Fibroblast of lung (primary cell): ENCODE measurements around the gene SLC22A12. TPM values are rescaled to one million over a fixed set of nuclear protein-coding genes. Genes with fewer than 3 reads are reported as not detected.

Experiments used
- DNase-seq, 2 donors: peaks; one replicate each; pipeline versions ENCODE4 v3.0.0 to v3.0.0-alpha.2; 2010; ENCODE audit warnings: low read depth in 2 of 2
- H2AFZ ChIP-seq: 2 replicates; pipeline ENCODE4 v1.5.1; 2012; ENCODE audit warnings: low read length, control low read depth, inconsistent platforms
- H3K27ac ChIP-seq: 2 replicates; pipeline ENCODE4 v1.5.1; 2011; ENCODE audit warnings: low read length, control low read depth; ENCODE audit not compliant: insufficient read depth
- H3K27me3 ChIP-seq: 2 replicates; pipeline ENCODE4 v1.5.1; 2011; ENCODE audit warnings: mild to moderate bottlenecking, low read length; ENCODE audit not compliant: control insufficient read depth, insufficient read depth
- H3K36me3 ChIP-seq: 2 replicates; pipeline ENCODE4 v1.5.1; 2011; ENCODE audit warnings: low read length; ENCODE audit not compliant: control insufficient read depth, insufficient read depth
- H3K4me1 ChIP-seq: 2 replicates; pipeline ENCODE4 v1.5.1; 2011; ENCODE audit warnings: low read length; ENCODE audit not compliant: control insufficient read depth, insufficient read depth; ENCODE audit errors: extremely low read depth
- H3K4me2 ChIP-seq: 2 replicates; pipeline ENCODE4 v1.5.1; 2011; ENCODE audit warnings: low read length, control low read depth; ENCODE audit not compliant: insufficient read depth; ENCODE audit errors: extremely low read depth
- H3K4me3 ChIP-seq, 4 experiments: fragments of 200-600 bp in 1 of 4; sonication (generic) in 1 of 4; replicated peaks in 1 of 4; 2 replicates each; pipeline ENCODE4 v1.5.1; 2011 to 2016; ENCODE audit warnings: low read length in 4 of 4, low read depth in 3 of 4, mild to moderate bottlenecking in 3 of 4, control low read depth in 2 of 4, inconsistent platforms in 1 of 4, mixed read lengths in 1 of 4; ENCODE audit not compliant: insufficient read depth in 1 of 4; ENCODE audit errors: control extremely low read depth in 1 of 4
- H3K79me2 ChIP-seq: 2 replicates; pipeline ENCODE4 v1.5.1; 2012; ENCODE audit warnings: mild to moderate bottlenecking, low read length, inconsistent platforms; ENCODE audit not compliant: control insufficient read depth, insufficient read depth
- H3K9ac ChIP-seq: 2 replicates; pipeline ENCODE4 v1.5.1; 2011; ENCODE audit warnings: mild to moderate bottlenecking, low read length, control low read depth; ENCODE audit not compliant: insufficient read depth
- H3K9me3 ChIP-seq: 2 replicates; pipeline ENCODE4 v1.5.1; 2012; ENCODE audit warnings: low read depth, low read length; ENCODE audit not compliant: control insufficient read depth, insufficient read depth
- H4K20me1 ChIP-seq: 2 replicates; pipeline ENCODE4 v1.5.1; 2011; ENCODE audit warnings: low read length; ENCODE audit not compliant: control insufficient read depth, insufficient read depth; ENCODE audit errors: extremely low read depth
- CTCF ChIP-seq, 2 donors: IDR thresholded peaks in 1 of 2; conservative IDR thresholded peaks in 1 of 2; 1 replicate in 1 of 2; 2 replicates in 1 of 2; pipeline ENCODE4 v1.5.1; 2011 to 2012; ENCODE audit warnings: low read length in 2 of 2, control low read depth in 1 of 2, inconsistent platforms in 1 of 2, low read depth in 1 of 2, mild to moderate bottlenecking in 1 of 2
- EZH2 ChIP-seq: IDR thresholded peaks from 2 replicates; pipeline ENCODE4 v1.5.1; 2012; ENCODE audit warnings: low read length, control low read depth, mild to moderate bottlenecking; ENCODE audit errors: missing control alignments
- polyA plus RNA-seq, 2 donors: library from polyadenylated mRNA; depleted of rRNA in 1 of 2; stranded (reverse) in 1 of 2; unstranded in 1 of 2; fragments of >200 nt; gene quantifications; 2 replicates each; pipeline ENCODE4 v1.2.1, GENCODE V29; 2011 to 2012; ENCODE audit warnings: missing spikeins in 1 of 2
- total RNA-seq: library from RNA; depleted of rRNA; stranded (reverse); fragments of >200 nt; gene quantifications from 2 replicates; pipeline ENCODE4 v1.2.1, GENCODE V29; 2014

Gene SLC22A12
- total and polyA plus RNA-seq, 2 donors (not counting 1 experiment from before 2014, with no cell fraction given) = not detected

GRCh38 chr11:64643920-64644646, 53.1 kb downstream of the SLC22A12 start:
- no peak for DNase-seq
- Histone ChIP-seq H3K4me3 (no peak overlapping the region), H2AFZ (no peak overlapping the region), H3K36me3 (no peaks in the 10 kb centered on the region), H3K27me3 (peaks cover 49% of the 10 kb centered on the region), H3K9ac (no peak overlapping the region), H3K4me2 (no peak overlapping the region), H4K20me1 (no peaks in the 10 kb centered on the region), H3K79me2 (no peaks in the 10 kb centered on the region), H3K4me1 (no peaks in the 10 kb centered on the region), H3K27ac (no peak overlapping the region), H3K9me3 (no peaks in the 10 kb centered on the region)
- no peak for TF ChIP-seq CTCF (conservative IDR thresholded peaks at IDR 0.05 in 1 of 2, IDR thresholded peaks at IDR 0.05 in 1 of 2; ENCODE audit: low read depth in 1 of 2, low read length in 2 of 2)
- TF ChIP-seq EZH2 = peak; percentile 100

- Histone ChIP-seq H3K79me2 (no peaks in the 10 kb centered on the region), H3K9me3 (no peaks in the 10 kb centered on the region), H3K27ac (no peak overlapping the region), H2AFZ (no peak overlapping the region), H3K27me3 (peaks cover 47% of the 10 kb centered on the region), H4K20me1 (no peaks in the 10 kb centered on the region), H3K36me3 (no peaks in the 10 kb centered on the region), H3K9ac (no peak overlapping the region), H3K4me2 (no peak overlapping the region), H3K4me3 (no peak overlapping the region), H3K4me1 (no peaks in the 10 kb centered on the region)
- no peak for DNase-seq
- TF ChIP-seq EZH2 = no peak
- TF ChIP-seq CTCF (conservative IDR thresholded peaks at IDR 0.05 in 1 of 2, IDR thresholded peaks at IDR 0.05 in 1 of 2; ENCODE audit: low read depth in 1 of 2, low read length in 2 of 2) = no peak
Observed at GRCh38 chr11:64644647-64645275, 53.7 kb downstream of the SLC22A12 start.

GRCh38 chr11:64647019-64647779, 56.2 kb downstream of the SLC22A12 start:
- TF ChIP-seq EZH2 = no peak
- TF ChIP-seq CTCF (conservative IDR thresholded peaks at IDR 0.05 in 1 of 2, IDR thresholded peaks at IDR 0.05 in 1 of 2; ENCODE audit: low read depth in 1 of 2, low read length in 2 of 2) = no peak
- no peak for DNase-seq

More at GRCh38 chr11:64647019-64647779, 56.2 kb downstream of the SLC22A12 start:
- Histone ChIP-seq H3K36me3 (no peaks in the 10 kb centered on the region), H3K9me3 (no peaks in the 10 kb centered on the region), H4K20me1 (no peaks in the 10 kb centered on the region), H3K4me2 (no peak overlapping the region), H2AFZ (no peak overlapping the region), H3K79me2 (no peaks in the 10 kb centered on the region), H3K4me1 (no peaks in the 10 kb centered on the region), H3K27me3 (peaks cover 30% of the 10 kb centered on the region), H3K9ac (no peak overlapping the region), H3K27ac (no peak overlapping the region), H3K4me3 (no peak overlapping the region)
